ENCODE measurements around the gene SIGLEC5.

GRCh38 chr19:51607077-51607476, 23.1 kb downstream of the SIGLEC5 start:
- TF ChIP-seq CTCF (IDR thresholded peaks at IDR 0.05) (no peak), POLR2A (IDR thresholded peaks at IDR 0.05) (no peak)

Data from lower leg skin (tissue), 3 donors.